ENCODE measurements around the gene WNT3A. TPM values are rescaled to one million over a fixed set of nuclear protein-coding genes. Genes with fewer than 3 reads are reported as not detected.
"Not testable (repeated sequence)": the region's sequence is repeated elsewhere in the genome, so short reads cannot be mapped to it uniquely, and the experiment has no call there.

WNT3A gene
- polyA plus RNA-seq, 1 of the 3 experiments (the other 2 are of a cell fraction) = not detected

DNA sequence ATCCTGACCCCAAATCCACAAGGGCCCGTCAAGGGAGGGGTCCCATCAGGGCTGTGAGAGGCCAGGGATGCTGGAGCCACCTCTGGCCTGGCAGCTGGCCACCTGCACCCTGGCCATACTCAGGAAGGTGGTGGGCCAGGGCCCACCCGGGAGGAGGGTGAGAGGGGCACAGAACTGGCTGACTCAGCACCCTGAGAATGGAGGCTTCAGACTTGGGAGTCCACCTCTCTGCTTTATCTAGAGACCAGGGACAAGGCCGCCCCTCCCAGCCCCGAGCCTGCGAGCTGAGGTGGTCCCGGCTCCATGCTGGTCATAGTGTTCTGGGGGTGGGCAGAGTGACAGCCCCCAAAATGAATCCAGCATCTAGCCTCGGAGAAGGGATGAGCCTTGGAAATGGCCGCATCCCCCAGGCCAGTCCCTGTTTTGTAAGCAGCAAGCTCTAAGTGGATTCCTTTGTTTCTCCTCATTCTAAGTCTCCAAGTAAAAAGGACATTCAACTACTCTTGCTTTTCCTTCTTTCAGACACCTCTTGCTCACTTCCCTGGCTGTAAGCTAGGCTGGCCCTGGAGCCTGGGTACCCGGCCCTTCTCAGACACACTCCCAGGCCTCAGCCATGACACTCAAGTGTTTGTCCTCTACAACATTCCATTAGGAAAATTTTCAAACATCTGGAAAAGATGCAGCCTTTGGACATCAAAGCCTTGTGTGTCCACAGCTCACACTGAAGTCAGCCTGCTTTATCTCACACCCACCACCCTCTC, 12.3 kb downstream of the WNT3A start:
- H3F3A ChIP-seq (replicated peaks; ENCODE audit: insufficient read depth) = no peaks in the 10 kb centered on the region
- no peak overlapping the region for H2AFZ ChIP-seq (ENCODE audit: low read depth)
- no peaks in the 10 kb centered on the region for H4K20me1 ChIP-seq (ENCODE audit: insufficient read depth)
- ChIA-PET POLR2A (no interaction called here), CTCF (no interaction called here)
- H3K4me1 ChIP-seq (ENCODE audit: control insufficient read depth in 1 of 2, insufficient read depth in 2 of 2, low read depth in 1 of 2, low read length in 1 of 2) = peaks cover 0 to 6% of the 10 kb centered on the region in 2 experiments; a peak in 1 of 4 replicates
- TF ChIP-seq, protein P1, sequence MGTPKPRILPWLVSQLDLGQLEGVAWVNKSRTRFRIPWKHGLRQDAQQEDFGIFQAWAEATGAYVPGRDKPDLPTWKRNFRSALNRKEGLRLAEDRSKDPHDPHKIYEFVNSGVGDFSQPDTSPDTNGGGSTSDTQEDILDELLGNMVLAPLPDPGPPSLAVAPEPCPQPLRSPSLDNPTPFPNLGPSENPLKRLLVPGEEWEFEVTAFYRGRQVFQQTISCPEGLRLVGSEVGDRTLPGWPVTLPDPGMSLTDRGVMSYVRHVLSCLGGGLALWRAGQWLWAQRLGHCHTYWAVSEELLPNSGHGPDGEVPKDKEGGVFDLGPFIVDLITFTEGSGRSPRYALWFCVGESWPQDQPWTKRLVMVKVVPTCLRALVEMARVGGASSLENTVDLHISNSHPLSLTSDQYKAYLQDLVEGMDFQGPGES (IDR thresholded peaks at IDR 0.05; ENCODE audit: low read depth, low read length) = no peak
- TF ChIP-seq, protein P2, sequence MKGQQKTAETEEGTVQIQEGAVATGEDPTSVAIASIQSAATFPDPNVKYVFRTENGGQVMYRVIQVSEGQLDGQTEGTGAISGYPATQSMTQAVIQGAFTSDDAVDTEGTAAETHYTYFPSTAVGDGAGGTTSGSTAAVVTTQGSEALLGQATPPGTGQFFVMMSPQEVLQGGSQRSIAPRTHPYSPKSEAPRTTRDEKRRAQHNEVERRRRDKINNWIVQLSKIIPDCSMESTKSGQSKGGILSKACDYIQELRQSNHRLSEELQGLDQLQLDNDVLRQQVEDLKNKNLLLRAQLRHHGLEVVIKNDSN (IDR thresholded peaks at IDR 0.05; ENCODE audit: borderline replicate concordance, low read depth) = no peak
- TF ChIP-seq FOSL2 (IDR thresholded peaks at IDR 0.05; ENCODE audit: borderline replicate concordance, low read depth) (no peak), GABPA (IDR thresholded peaks at IDR 0.05; ENCODE audit: low read depth) (no peak)
- TF ChIP-seq, protein P3, sequence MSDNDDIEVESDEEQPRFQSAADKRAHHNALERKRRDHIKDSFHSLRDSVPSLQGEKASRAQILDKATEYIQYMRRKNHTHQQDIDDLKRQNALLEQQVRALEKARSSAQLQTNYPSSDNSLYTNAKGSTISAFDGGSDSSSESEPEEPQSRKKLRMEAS (IDR thresholded peaks at IDR 0.05; ENCODE audit: low read depth) = no peak
- no peaks in the 10 kb centered on the region for H3K36me3 ChIP-seq (replicated peaks in 1 of 2; ENCODE audit: control insufficient read depth in 1 of 2, insufficient read depth in 2 of 2, low read length in 1 of 2)
- no peaks in the 10 kb centered on the region for H3K79me2 ChIP-seq (ENCODE audit: insufficient read depth)
- no peak overlapping the region for H3K4me2 ChIP-seq
- 20% methylated on average over 3 of the region's 9 CpGs for WGBS (ENCODE audit: low lambda C conversion rate)
- no peak overlapping the region for H3K9ac ChIP-seq
- H3K9me3 ChIP-seq = no peaks in the 10 kb centered on the region
- H3K27ac ChIP-seq (ENCODE audit: low read depth in 2 of 2, low read length in 1 of 2) = no peak overlapping the region
- no peak overlapping the region for H3K4me3 ChIP-seq (ENCODE audit: low read depth in 2 of 2, low read length in 1 of 2)
- no peak for DNase-seq
- H3K27me3 ChIP-seq (ENCODE audit: insufficient read depth) = no peaks in the 10 kb centered on the region; the same call in 1 of the 2 replicates
- H3K9me2 ChIP-seq = no peaks in the 10 kb centered on the region

DNA sequence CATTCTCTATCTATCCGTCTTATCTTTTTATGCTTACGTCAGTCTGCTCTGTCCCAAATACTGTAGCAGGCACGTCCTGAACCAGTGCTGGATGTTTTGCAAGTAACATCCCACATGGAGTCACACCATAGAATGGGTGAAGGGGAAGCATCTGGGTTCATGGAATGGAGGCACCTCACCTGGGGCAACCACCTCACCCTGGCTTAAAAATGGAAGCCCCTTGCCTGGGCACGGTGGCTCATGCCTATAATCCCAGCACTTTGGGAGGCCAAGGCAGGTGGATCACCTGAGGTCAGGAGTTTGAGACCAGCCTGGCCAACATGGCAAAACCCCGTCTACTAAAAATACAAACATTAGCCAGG, 12.9 kb downstream of the WNT3A start:
- H3F3A ChIP-seq (replicated peaks; ENCODE audit: insufficient read depth); H3K27ac ChIP-seq (ENCODE audit: low read depth in 2 of 2, low read length in 1 of 2); H3K79me2 ChIP-seq (ENCODE audit: insufficient read depth); H3K9ac ChIP-seq; H3K9me2 ChIP-seq; H3K27me3 ChIP-seq (ENCODE audit: insufficient read depth); H3K4me3 ChIP-seq (ENCODE audit: low read depth in 2 of 2, low read length in 1 of 2); DNase-seq; H3K4me2 ChIP-seq; H3K9me3 ChIP-seq; H2AFZ ChIP-seq (ENCODE audit: low read depth); H3K4me1 ChIP-seq (ENCODE audit: control insufficient read depth in 1 of 2, insufficient read depth in 2 of 2, low read depth in 1 of 2, low read length in 1 of 2); CTCF ChIA-PET; H3K36me3 ChIP-seq (replicated peaks in 1 of 2; ENCODE audit: control insufficient read depth in 1 of 2, insufficient read depth in 2 of 2, low read length in 1 of 2); H4K20me1 ChIP-seq (ENCODE audit: insufficient read depth); POLR2A ChIA-PET: not testable (repeated sequence)
- 55% methylated on average over 5 of the region's 5 CpGs for WGBS (ENCODE audit: low lambda C conversion rate)

DNA sequence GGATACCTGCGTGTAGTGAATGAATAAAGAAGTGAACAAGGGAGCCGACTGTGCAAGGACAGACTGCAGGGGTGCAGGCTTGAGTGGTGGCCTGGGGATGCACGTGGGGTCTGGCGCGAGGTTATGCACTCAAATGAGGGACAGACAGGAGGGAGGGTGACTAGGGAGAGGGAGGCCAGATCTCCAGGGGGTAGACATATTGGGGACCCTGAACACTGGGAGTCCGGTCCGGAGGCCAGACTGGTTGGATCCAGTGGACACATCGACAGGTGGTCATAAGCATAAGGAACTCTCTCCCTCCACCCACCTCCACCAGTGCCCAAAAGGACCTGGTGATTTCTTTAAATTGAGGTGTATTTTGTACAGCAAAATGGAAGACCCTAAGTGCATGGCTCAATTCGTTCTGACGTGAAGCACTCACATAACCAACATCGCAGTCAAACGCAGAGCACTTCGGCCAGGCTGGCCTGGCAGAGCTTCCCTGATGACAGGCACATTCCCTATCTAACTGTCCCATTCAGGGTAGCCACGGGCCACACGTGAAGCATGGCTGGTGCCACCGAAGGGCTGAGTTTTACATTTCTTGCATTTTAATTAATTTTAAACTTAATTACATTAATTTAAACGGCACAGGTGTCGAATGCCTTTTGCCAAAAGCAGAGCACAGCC, 14.0 kb downstream of the WNT3A start:
- no peak for DNase-seq
- Histone ChIP-seq H3K9me2 (no peaks in the 10 kb centered on the region), H3K4me3 (ENCODE audit: low read depth in 2 of 2, low read length in 1 of 2) (no peak overlapping the region), H3K4me1 (ENCODE audit: control insufficient read depth in 1 of 2, insufficient read depth in 2 of 2, low read depth in 1 of 2, low read length in 1 of 2) (no peaks in the 10 kb centered on the region), H3K79me2 (ENCODE audit: insufficient read depth) (no peaks in the 10 kb centered on the region), H3K4me2 (no peak overlapping the region), H3K27ac (ENCODE audit: low read depth in 2 of 2, low read length in 1 of 2) (no peak overlapping the region), H4K20me1 (ENCODE audit: insufficient read depth) (no peaks in the 10 kb centered on the region), H3K27me3 (ENCODE audit: insufficient read depth) (no peaks in the 10 kb centered on the region; the same call in 1 of the 2 replicates), H3F3A (replicated peaks; ENCODE audit: insufficient read depth) (no peaks in the 10 kb centered on the region), H3K9ac (no peak overlapping the region), H3K9me3 (no peaks in the 10 kb centered on the region), H2AFZ (ENCODE audit: low read depth) (no peak overlapping the region), H3K36me3 (replicated peaks in 1 of 2; ENCODE audit: control insufficient read depth in 1 of 2, insufficient read depth in 2 of 2, low read length in 1 of 2) (no peaks in the 10 kb centered on the region)
- 58% methylated on average over 18 of the region's 18 CpGs for WGBS (ENCODE audit: low lambda C conversion rate)
- CTCF ChIA-PET = interaction anchor here (1.2 kb wide), 1 partner anchor 21 kb away, joined by 3 read pairs; no protein-coding TSS in a partner anchor
- POLR2A ChIA-PET = no interaction called here
- TF ChIP-seq NFIC (IDR thresholded peaks at IDR 0.05; ENCODE audit: borderline replicate concordance) (no peak), GATA2 (CRISPR knock-in tag; IDR thresholded peaks at IDR 0.05) (no peak), EP300 (IDR thresholded peaks at IDR 0.05; ENCODE audit: borderline replicate concordance in 1 of 2, low read depth in 1 of 2, low read length in 1 of 2) (no peak), TAF1 (IDR thresholded peaks at IDR 0.05; ENCODE audit: borderline replicate concordance, low read depth, low read length) (no peak), GABPA (IDR thresholded peaks at IDR 0.05; ENCODE audit: low read depth) (no peak), TCF12 (IDR thresholded peaks at IDR 0.05) (no peak), FOSL2 (IDR thresholded peaks at IDR 0.05; ENCODE audit: borderline replicate concordance, low read depth) (no peak), RXRA (IDR thresholded peaks at IDR 0.05; ENCODE audit: borderline replicate concordance, low read depth) (no peak), FOXM1 (IDR thresholded peaks at IDR 0.05; ENCODE audit: low read depth) (no peak), YY1 (IDR thresholded peaks at IDR 0.05; ENCODE audit: low read depth) (no peak), FOXJ3 (CRISPR knock-in tag; IDR thresholded peaks at IDR 0.05) (no peak)
- TF ChIP-seq, protein P3 (IDR thresholded peaks at IDR 0.05; ENCODE audit: low read depth) = no peak

All from SK-N-SH (cell line).